ENCODE results near the gene FCGR1A. TPM values are rescaled to one million over a fixed set of nuclear protein-coding genes. Genes with fewer than 3 reads are reported as not detected.
"Not testable (repeated sequence)": the region's sequence is repeated elsewhere in the genome, so short reads cannot be mapped to it uniquely, and the experiment has no call there.

Gene FCGR1A
- total RNA-seq, 1 experiment from 2014 or later: not detected

- H3K4me3 ChIP-seq; H3K9me3 ChIP-seq (replicated peaks); H3K27me3 ChIP-seq (replicated peaks); H3K4me1 ChIP-seq (replicated peaks); H3K36me3 ChIP-seq; H3K27ac ChIP-seq; DNase-seq (ENCODE audit: low read depth in 1 of 2, low spot score in 2 of 2): not testable (repeated sequence)
These were observed 18.2 kb upstream of the FCGR1A start for GRCh38 chr1:149764087-149764800.

GRCh38 chr1:149766241-149766640 is 16.3 kb upstream of the FCGR1A start:
- H3K4me3 ChIP-seq; H3K27ac ChIP-seq; DNase-seq (ENCODE audit: low read depth in 1 of 2, low spot score in 2 of 2); H3K4me1 ChIP-seq (replicated peaks); H3K36me3 ChIP-seq; H3K27me3 ChIP-seq (replicated peaks); H3K9me3 ChIP-seq (replicated peaks): not testable (repeated sequence)

DNA sequence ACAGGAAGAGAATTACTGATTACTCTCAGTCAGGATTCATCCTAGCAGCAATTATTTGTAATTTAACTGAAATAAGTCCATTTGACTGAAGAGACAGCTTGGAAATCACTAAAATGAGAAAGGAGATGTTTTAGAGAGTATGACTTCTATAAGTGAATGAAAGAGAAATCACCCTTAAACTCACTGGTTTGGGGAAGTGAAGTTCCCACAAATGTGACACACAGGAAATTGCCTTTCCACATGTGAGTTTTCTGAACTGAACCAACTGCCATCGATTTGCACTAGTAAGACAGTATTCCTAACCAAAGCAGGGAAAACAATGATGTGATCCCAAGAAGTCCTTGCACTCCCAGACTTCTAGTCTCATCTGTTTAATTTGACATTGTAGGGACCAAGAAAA is 13.3 kb upstream of the FCGR1A start:
- H3K27me3 ChIP-seq (replicated peaks); H3K4me1 ChIP-seq (replicated peaks); DNase-seq (ENCODE audit: low read depth in 1 of 2, low spot score in 2 of 2); H3K36me3 ChIP-seq; H3K27ac ChIP-seq; H3K9me3 ChIP-seq (replicated peaks); H3K4me3 ChIP-seq: not testable (repeated sequence)

GRCh38 chr1:149770661-149771060 is 11.8 kb upstream of the FCGR1A start:
- not testable (repeated sequence) for H3K4me1 ChIP-seq (replicated peaks); H3K4me3 ChIP-seq; H3K36me3 ChIP-seq; H3K27me3 ChIP-seq (replicated peaks); H3K27ac ChIP-seq; H3K9me3 ChIP-seq (replicated peaks); DNase-seq (ENCODE audit: low read depth in 1 of 2, low spot score in 2 of 2)

GRCh38 chr1:149771653-149772425 is 10.7 kb upstream of the FCGR1A start:
- not testable (repeated sequence) for H3K4me3 ChIP-seq; H3K27me3 ChIP-seq (replicated peaks); H3K4me1 ChIP-seq (replicated peaks); DNase-seq (ENCODE audit: low read depth in 1 of 2, low spot score in 2 of 2); H3K27ac ChIP-seq; H3K9me3 ChIP-seq (replicated peaks); H3K36me3 ChIP-seq

DNA sequence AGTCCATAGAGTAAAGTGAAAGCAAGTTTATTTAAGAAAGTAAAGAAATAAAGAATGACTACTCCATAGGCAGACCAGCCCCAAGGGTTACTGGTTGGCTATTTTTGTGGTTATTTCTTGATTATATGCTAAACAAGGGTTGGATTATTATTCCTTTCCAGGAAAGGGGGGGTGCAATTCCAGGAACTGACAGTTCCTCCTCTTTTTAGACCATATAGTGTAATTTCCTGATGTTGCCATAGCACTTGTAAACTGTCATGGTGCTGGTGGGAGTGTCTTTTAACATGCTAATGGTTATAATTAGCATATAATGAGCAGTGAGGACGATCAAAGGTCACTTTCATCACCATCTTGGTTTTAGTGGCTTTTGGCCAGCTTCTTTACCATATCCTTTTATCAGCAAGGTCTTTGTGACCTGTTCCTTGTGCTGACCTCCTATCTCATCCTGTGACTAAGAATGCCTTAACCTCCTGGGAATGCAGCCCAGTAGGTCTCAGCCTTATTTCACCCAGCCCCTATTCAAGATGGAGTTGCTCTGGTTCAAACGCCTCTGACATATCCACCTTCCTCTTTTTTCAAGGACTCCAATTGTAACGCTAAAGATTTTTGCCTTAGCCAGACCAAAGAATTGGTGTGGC is 6.9 kb upstream of the FCGR1A start:
- H3K9me3 ChIP-seq (replicated peaks); H3K4me3 ChIP-seq; H3K36me3 ChIP-seq; H3K27ac ChIP-seq; DNase-seq (ENCODE audit: low read depth in 1 of 2, low spot score in 2 of 2); H3K4me1 ChIP-seq (replicated peaks); H3K27me3 ChIP-seq (replicated peaks): not testable (repeated sequence)

DNA sequence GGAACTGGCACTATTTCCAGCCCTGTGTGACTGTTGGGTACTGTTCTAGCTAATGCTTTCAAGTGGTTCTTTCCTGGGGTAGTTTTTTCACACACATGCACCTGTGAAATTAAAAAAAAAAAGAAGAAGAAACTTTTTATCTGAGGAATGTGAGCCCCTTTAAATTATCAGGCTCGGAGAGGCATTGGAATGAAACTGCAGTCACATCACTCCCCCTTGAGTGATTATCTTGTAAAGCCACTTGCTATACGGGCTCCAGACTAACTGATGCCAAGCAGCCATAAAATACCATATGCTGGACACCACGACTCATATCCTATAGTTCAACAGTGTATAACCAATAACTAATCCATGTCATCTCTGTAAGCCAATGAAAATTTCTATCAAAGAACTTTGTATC is 5.4 kb upstream of the FCGR1A start:
- H3K4me1 ChIP-seq (replicated peaks); H3K27ac ChIP-seq; H3K9me3 ChIP-seq (replicated peaks); H3K4me3 ChIP-seq; H3K27me3 ChIP-seq (replicated peaks); DNase-seq (ENCODE audit: low read depth in 1 of 2, low spot score in 2 of 2); H3K36me3 ChIP-seq: not testable (repeated sequence)

DNA sequence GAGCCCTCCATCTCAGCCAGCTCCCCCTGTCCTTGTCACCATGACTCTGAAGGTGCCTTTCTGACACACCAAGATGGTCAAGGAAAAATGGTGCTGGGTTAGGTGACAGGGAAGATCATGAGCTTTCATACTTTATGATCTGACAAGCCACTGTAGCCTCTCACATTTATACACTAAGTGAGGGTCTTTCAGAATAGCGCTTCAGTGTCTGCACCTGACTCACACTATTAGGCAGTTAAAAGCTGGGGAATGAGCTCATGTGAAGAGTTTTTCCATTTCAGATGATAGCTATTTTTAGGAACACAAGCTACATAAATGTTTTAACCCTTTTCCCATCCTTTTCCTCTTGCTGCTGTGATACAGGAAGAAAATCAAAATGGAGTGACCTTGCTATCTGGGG is 4.2 kb upstream of the FCGR1A start:
- not testable (repeated sequence) for DNase-seq (ENCODE audit: low read depth in 1 of 2, low spot score in 2 of 2); H3K4me3 ChIP-seq; H3K4me1 ChIP-seq (replicated peaks); H3K27me3 ChIP-seq (replicated peaks); H3K36me3 ChIP-seq; H3K27ac ChIP-seq; H3K9me3 ChIP-seq (replicated peaks)

- not testable (repeated sequence) for H3K9me3 ChIP-seq (replicated peaks); H3K36me3 ChIP-seq; DNase-seq (ENCODE audit: low read depth in 1 of 2, low spot score in 2 of 2); H3K27ac ChIP-seq; H3K27me3 ChIP-seq (replicated peaks); H3K4me1 ChIP-seq (replicated peaks); H3K4me3 ChIP-seq
These were observed 995 bp upstream of the FCGR1A start for GRCh38 chr1:149781413-149781984.

- not testable (repeated sequence) for H3K4me3 ChIP-seq; DNase-seq (ENCODE audit: low read depth in 1 of 2, low spot score in 2 of 2); H3K4me1 ChIP-seq (replicated peaks); H3K36me3 ChIP-seq; H3K27me3 ChIP-seq (replicated peaks); H3K9me3 ChIP-seq (replicated peaks); H3K27ac ChIP-seq
These were observed 795 bp downstream of the FCGR1A start for GRCh38 chr1:149783289-149783688.

DNA sequence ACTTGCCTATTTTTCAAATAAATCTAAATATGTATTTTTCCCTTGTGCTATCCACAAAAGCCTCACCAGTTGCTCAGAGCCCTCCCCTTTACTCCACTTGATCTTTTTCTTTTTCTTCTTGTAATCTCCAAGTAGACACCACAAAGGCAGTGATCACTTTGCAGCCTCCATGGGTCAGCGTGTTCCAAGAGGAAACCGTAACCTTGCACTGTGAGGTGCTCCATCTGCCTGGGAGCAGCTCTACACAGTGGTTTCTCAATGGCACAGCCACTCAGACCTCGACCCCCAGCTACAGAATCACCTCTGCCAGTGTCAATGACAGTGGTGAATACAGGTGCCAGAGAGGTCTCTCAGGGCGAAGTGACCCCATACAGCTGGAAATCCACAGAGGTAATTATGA is 1.4 kb downstream of the FCGR1A start:
- DNase-seq (ENCODE audit: low read depth in 1 of 2, low spot score in 2 of 2); H3K9me3 ChIP-seq (replicated peaks); H3K4me1 ChIP-seq (replicated peaks); H3K27ac ChIP-seq; H3K27me3 ChIP-seq (replicated peaks); H3K36me3 ChIP-seq; H3K4me3 ChIP-seq: not testable (repeated sequence)

DNA sequence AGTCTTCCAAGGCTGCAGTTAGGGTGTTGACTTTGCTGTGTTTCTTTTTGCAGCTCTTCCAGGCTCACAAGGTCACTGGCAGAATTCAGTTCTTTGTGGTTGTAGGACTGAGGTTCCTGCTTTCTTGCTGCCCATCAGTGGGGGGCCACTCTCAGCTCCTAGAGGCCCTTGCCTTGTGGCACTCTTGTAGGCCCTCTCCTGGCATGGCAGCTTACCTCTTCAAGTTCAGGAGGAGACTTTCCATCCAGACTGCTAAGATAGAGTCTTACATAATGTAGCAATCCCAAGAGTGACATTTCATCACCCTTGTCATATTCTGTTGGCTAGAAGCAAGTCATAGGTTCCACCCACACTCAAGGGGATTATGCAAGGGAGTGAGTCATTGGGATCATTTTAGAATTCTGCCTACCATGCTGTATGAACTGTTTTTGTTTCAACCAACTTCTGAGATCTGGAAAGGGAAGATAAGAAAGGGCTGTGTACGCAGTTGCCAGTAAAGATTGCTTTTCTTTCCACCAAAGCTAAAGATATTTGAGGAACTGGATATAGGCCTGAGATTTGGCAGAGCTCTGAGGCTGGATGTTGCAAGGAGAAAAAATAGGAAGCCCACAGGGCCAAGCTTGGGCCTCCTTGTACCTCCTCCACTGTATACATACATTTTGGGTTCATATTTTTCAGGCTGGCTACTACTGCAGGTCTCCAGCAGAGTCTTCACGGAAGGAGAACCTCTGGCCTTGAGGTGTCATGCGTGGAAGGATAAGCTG is 5.4 kb downstream of the FCGR1A start:
- H3K27ac ChIP-seq; H3K36me3 ChIP-seq; H3K4me1 ChIP-seq (replicated peaks); H3K9me3 ChIP-seq (replicated peaks); H3K27me3 ChIP-seq (replicated peaks); H3K4me3 ChIP-seq; DNase-seq (ENCODE audit: low read depth in 1 of 2, low spot score in 2 of 2): not testable (repeated sequence)

GRCh38 chr1:149792502-149792901 is 10.0 kb downstream of the FCGR1A start:
- not testable (repeated sequence) for H3K36me3 ChIP-seq; H3K4me1 ChIP-seq (replicated peaks); H3K27ac ChIP-seq; H3K9me3 ChIP-seq (replicated peaks); H3K27me3 ChIP-seq (replicated peaks)
- DNase-seq (ENCODE audit: low read depth in 1 of 2, low spot score in 2 of 2): peak; percentile 47 to 50
- H3K4me3 ChIP-seq: peak overlapping the region; percentile 31
